Neuronal stem cell (in vitro differentiated cells): ENCODE results near the gene TCF15.

Experiments used
- DNase-seq: peaks from one replicate; pipeline ENCODE4 v3.0.0-alpha.2; 2013; ENCODE audit warnings: low spot score
- H2AFZ ChIP-seq: one replicate; pipeline ENCODE4 v1.6.1; 2013; ENCODE audit warnings: mild to moderate bottlenecking, low read length, inconsistent platforms
- H2AK5ac ChIP-seq: 2 replicates; pipeline ENCODE4 v1.6.1; 2013; ENCODE audit warnings: low read depth, mild to moderate bottlenecking, inconsistent platforms, low read length, moderate library complexity, mixed read lengths
- H2BK120ac ChIP-seq: 2 replicates; pipeline ENCODE4 v1.6.1; 2013; ENCODE audit warnings: low read depth, mild to moderate bottlenecking, inconsistent platforms, low read length, moderate library complexity, mixed read lengths
- H2BK12ac ChIP-seq: one replicate; pipeline ENCODE4 v1.6.1; 2013; ENCODE audit warnings: low read length, inconsistent platforms
- H2BK15ac ChIP-seq: 2 replicates; pipeline ENCODE4 v1.6.1; 2013; ENCODE audit warnings: mild to moderate bottlenecking, low read length, inconsistent platforms, mixed read lengths
- H2BK5ac ChIP-seq: one replicate; pipeline ENCODE4 v1.6.1; 2013; ENCODE audit warnings: inconsistent platforms, mild to moderate bottlenecking, low read length, moderate library complexity
- H3K14ac ChIP-seq: one replicate; pipeline ENCODE4 v1.6.1; 2013; ENCODE audit warnings: low read length, inconsistent platforms
- H3K18ac ChIP-seq: 2 replicates; pipeline ENCODE4 v1.6.1; 2013; ENCODE audit warnings: low read length, inconsistent platforms
- H3K23ac ChIP-seq: 2 replicates; pipeline ENCODE4 v1.6.1; 2013; ENCODE audit warnings: low read depth, mild to moderate bottlenecking, mixed read lengths, low read length, inconsistent platforms; ENCODE audit not compliant: poor library complexity
- H3K27ac ChIP-seq: replicated peaks from 3 replicates; pipeline ENCODE4 v1.5.1; 2013; ENCODE audit warnings: low read length, inconsistent platforms
- H3K27me3 ChIP-seq, 3 experiments: 2 replicates each; pipeline ENCODE4 v1.6.1; 2013; ENCODE audit warnings: low read length in 3 of 3, mild to moderate bottlenecking in 2 of 3, inconsistent platforms in 1 of 3, low read depth in 1 of 3, mixed read lengths in 1 of 3, moderate library complexity in 1 of 3; ENCODE audit not compliant: control insufficient read depth in 3 of 3, insufficient read depth in 3 of 3
- H3K36me3 ChIP-seq, 2 donors: replicated peaks in 1 of 2; 2 replicates each; pipeline ENCODE4 v1.6.1; 2013; ENCODE audit warnings: low read length in 2 of 2; ENCODE audit not compliant: control insufficient read depth in 2 of 2, insufficient read depth in 2 of 2
- H3K4ac ChIP-seq: 2 replicates; pipeline ENCODE4 v1.6.1; 2013; ENCODE audit warnings: inconsistent platforms, mild to moderate bottlenecking, low read length, moderate library complexity
- H3K4me1 ChIP-seq, 2 donors: 1 replicate in 1 of 2; 2 replicates in 1 of 2; pipeline ENCODE4 v1.6.1; 2013; ENCODE audit warnings: low read length in 2 of 2, low read depth in 1 of 2; ENCODE audit not compliant: control insufficient read depth in 2 of 2, insufficient read depth in 1 of 2
- H3K4me2 ChIP-seq: one replicate; pipeline ENCODE4 v1.6.1; 2013; ENCODE audit warnings: mild to moderate bottlenecking, low read length, inconsistent platforms; ENCODE audit not compliant: insufficient read depth, poor library complexity, severe bottlenecking
- H3K4me3 ChIP-seq, 2 donors: 2 replicates each; pipeline ENCODE4 v1.5.1; 2013; ENCODE audit warnings: low read length in 2 of 2, mild to moderate bottlenecking in 2 of 2, inconsistent platforms in 1 of 2, moderate library complexity in 1 of 2
- H3K79me1 ChIP-seq: one replicate; pipeline ENCODE4 v1.6.1; 2013; ENCODE audit warnings: low read depth, mild to moderate bottlenecking, inconsistent platforms, low read length, moderate library complexity
- H3K9ac ChIP-seq: one replicate; pipeline ENCODE4 v1.6.1; 2013; ENCODE audit warnings: mild to moderate bottlenecking, low read depth, low read length, inconsistent platforms; ENCODE audit not compliant: poor library complexity
- H3K9me3 ChIP-seq, 2 donors: replicated peaks in 1 of 2; 2 replicates each; pipeline versions ENCODE3 to v1.6.1; 2013; ENCODE audit warnings: low read length in 2 of 2, mild to moderate bottlenecking in 2 of 2, inconsistent platforms in 1 of 2, low read depth in 1 of 2, mixed read lengths in 1 of 2, moderate library complexity in 1 of 2; ENCODE audit not compliant: control insufficient read depth in 2 of 2, insufficient read depth in 1 of 2
- H4K8ac ChIP-seq: one replicate; pipeline ENCODE4 v1.6.1; 2013; ENCODE audit warnings: low read depth, mild to moderate bottlenecking, inconsistent platforms, low read length, moderate library complexity
- H4K91ac ChIP-seq: one replicate; pipeline ENCODE4 v1.6.1; 2013; ENCODE audit warnings: low read length, low read depth, mild to moderate bottlenecking, inconsistent platforms; ENCODE audit not compliant: poor library complexity
- WGBS, 2 donors: extraction: QIAGEN DNeasy Blood & Tissue Kit; methylation state at CpG; one replicate each; pipeline ENCODE4 v1.1.7; 2013; ENCODE audit warnings: missing lambda C conversion rate in 2 of 2, mixed read lengths in 1 of 2; ENCODE audit not compliant: insufficient read length in 2 of 2, insufficient replicate concordance in 1 of 2; ENCODE audit errors: extremely low coverage in 2 of 2; 5-methylcytosine and 5-hydroxymethylcytosine counted together

Gene TCF15

DNA sequence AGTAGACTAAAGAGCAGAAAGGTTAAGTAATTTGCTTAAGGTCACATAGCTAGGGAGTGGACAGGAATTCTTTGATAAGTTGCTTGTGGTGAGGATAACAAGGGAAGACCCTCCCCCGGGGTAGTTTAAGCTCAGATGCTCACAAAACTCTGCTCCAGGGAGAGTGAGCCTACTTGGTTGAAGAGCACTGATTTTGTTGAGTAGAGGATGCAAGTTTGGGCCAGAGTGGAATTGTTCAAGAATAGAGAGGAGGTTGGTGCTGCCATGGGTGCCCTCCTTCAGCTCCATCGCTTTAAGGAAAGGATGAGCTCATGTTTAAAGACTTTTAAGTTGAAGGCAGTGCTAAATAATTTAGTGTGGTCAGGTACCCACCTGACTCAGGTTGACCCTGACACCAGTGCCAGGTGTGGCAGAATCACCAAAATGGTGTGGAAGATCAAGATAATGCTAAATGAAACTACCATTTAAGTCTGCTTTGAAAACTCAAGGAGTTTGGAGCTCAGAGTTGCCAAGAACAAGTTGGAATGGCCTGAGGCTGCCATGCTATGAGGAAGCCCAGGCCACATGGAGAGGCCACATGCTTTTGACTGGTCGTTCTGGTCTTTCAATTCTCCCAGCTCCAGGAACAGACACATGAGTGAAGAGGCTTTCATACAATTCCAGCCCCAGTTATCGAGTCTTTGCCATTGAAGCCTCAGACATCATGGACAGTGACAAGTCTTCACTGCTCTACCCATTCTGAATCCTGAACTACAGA is 8.0 kb upstream of the TCF15 start:
- Histone ChIP-seq H4K8ac (no peak overlapping the region), H3K9me3 (peaks cover 3 to 7% of the 10 kb centered on the region in 2 donors), H3K79me1 (no peaks in the 10 kb centered on the region), H2BK5ac (no peak overlapping the region), H2BK120ac (no peak overlapping the region), H4K91ac (no peak overlapping the region), H2AK5ac (no peak overlapping the region), H3K4me1 (peaks cover 0 to 6% of the 10 kb centered on the region in 2 donors), H3K18ac (no peak overlapping the region), H2AFZ (no peak overlapping the region), H3K4me3 (peak overlapping the region in 1 of 2 donors; percentile 48), H3K23ac (no peak overlapping the region), H2BK12ac (no peak overlapping the region), H3K36me3 (no peaks in the 10 kb centered on the region), H3K9ac (no peak overlapping the region), H3K4me2 (no peak overlapping the region), H3K27me3 (peaks cover 0 to 42% (median 4%) of the 10 kb centered on the region in 3 experiments), H3K4ac (no peak overlapping the region), H3K27ac (no peak overlapping the region), H2BK15ac (no peak overlapping the region), H3K14ac (no peak overlapping the region)
- WGBS, 2 donors, result no CpG with 5 or more reads among the region's 4 CpGs
- DNase-seq, result no peak

DNA sequence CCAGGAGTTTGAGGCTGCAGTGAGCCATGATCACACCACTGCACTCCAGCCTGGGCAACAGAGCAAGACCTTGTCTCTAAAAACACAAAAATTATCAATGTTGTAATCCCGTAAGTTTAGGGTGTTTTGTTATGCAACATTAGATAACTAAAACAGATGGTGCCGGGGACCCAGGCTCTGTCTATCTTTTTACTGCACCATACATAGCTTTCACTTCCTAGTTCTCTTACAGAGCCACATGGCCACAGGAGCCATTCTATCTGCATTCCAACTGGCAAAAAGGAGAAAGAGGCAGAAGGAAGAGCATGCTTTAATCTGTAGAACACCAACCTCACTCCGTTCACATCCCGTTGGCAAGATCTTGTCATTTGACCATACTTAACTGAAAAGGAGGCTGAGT is 5.4 kb upstream of the TCF15 start:
- DNase-seq, result no peak
- Histone ChIP-seq H2BK5ac (no peak overlapping the region), H2BK15ac (no peak overlapping the region), H3K36me3 (no peaks in the 10 kb centered on the region), H3K9me3 (peaks cover 3 to 7% of the 10 kb centered on the region in 2 donors), H3K79me1 (no peaks in the 10 kb centered on the region), H3K4ac (no peak overlapping the region), H3K18ac (no peak overlapping the region), H4K8ac (no peak overlapping the region), H2BK12ac (no peak overlapping the region), H2AK5ac (no peak overlapping the region), H4K91ac (no peak overlapping the region), H3K14ac (no peak overlapping the region), H3K4me3 (no peak overlapping the region), H3K4me1 (peaks cover 0 to 2% of the 10 kb centered on the region in 2 donors), H3K4me2 (no peak overlapping the region), H2AFZ (no peak overlapping the region), H3K9ac (no peak overlapping the region), H3K27me3 (peaks cover 0 to 51% (median 13%) of the 10 kb centered on the region in 3 experiments), H2BK120ac (no peak overlapping the region), H3K23ac (no peak overlapping the region), H3K27ac (no peak overlapping the region)
- no CpG with 5 or more reads among the region's 4 CpGs for WGBS, 2 donors

DNA sequence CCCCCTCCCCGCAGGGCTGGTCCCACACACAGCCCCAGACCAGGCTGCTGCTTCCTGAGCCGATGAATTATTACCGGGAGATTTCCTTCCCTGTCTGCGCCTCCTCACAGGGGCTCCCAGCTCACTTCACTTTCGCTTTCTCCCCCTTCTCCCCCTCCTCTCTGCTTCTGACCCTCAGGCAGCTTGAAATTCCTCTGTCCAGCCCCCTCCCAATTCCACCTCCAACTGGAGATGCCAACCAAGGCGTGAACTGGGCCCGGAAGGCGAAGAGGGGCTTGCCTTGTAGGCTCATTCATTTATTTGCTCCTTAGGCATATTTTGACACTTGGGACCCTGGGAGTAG is 1.7 kb upstream of the TCF15 start:
- H3K23ac ChIP-seq, result no peak overlapping the region
- H3K4me2 ChIP-seq, result no peak overlapping the region
- no peak overlapping the region for H3K4me3 ChIP-seq
- H4K8ac ChIP-seq, result no peak overlapping the region
- no peak overlapping the region for H3K4ac ChIP-seq
- no peak overlapping the region for H2BK120ac ChIP-seq
- peak overlapping the region; percentile 53 for H2AFZ ChIP-seq
- H3K27me3 ChIP-seq, result peaks cover 4 to 80% (median 30%) of the 10 kb centered on the region in 3 experiments
- no peak overlapping the region for H2BK15ac ChIP-seq
- H3K9me3 ChIP-seq, result no peaks in the 10 kb centered on the region
- no peaks in the 10 kb centered on the region for H3K79me1 ChIP-seq
- no peak overlapping the region for H2AK5ac ChIP-seq
- H2BK5ac ChIP-seq, result no peak overlapping the region
- WGBS, 2 donors, result no CpG with 5 or more reads among the region's 8 CpGs
- H3K9ac ChIP-seq, result no peak overlapping the region
- H3K4me1 ChIP-seq, result peaks cover 0 to 2% of the 10 kb centered on the region in 2 donors
- H3K14ac ChIP-seq, result no peak overlapping the region
- no peak overlapping the region for H3K27ac ChIP-seq
- no peak overlapping the region for H4K91ac ChIP-seq
- no peak overlapping the region for H3K18ac ChIP-seq
- H2BK12ac ChIP-seq, result no peak overlapping the region
- DNase-seq, result no peak
- H3K36me3 ChIP-seq, result no peaks in the 10 kb centered on the region

DNA sequence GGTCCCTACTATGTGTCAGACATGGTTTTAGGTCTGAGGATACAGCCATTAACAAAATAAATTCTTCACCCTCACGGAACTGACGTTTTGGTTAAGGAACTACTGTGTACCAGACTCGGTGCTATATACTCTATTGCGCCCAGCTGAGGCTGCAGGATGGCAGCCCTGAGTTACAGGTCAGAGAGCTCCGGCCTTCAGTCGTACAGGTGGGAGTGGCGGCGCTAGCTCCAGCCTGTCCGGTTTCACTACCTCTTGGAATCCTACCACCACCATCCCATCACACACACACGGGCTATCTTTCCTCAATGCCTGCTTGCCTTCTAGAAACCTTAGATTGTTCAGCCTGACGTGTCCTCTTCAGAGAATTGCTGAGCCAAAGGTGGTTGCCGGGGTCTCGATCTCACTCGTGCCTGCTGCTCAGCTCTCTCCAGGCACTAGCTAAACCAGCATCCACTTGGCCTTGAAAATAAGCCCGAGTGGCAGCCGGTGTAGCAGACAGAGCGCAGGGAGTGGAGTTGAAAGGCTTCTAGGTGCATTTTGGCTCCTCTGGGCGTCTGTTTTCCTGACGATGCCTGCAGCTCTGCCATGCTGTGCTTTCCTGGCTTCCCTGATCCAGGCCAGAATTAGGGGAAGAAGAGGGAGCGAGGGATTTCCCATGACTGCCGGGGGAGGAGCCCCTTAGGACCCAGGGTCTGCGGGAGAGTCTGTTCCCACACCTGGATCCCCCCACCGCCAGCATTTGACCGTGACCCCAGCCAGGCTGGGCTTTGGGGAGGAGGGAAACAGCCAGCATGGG is 1.1 kb upstream of the TCF15 start:
- Histone ChIP-seq H3K9ac (no peak overlapping the region), H3K4ac (no peak overlapping the region), H3K79me1 (no peaks in the 10 kb centered on the region), H3K4me2 (no peak overlapping the region), H3K9me3 (no peaks in the 10 kb centered on the region), H2BK15ac (no peak overlapping the region), H3K4me1 (peaks cover 0 to 2% of the 10 kb centered on the region in 2 donors), H4K91ac (no peak overlapping the region), H4K8ac (no peak overlapping the region), H2BK12ac (no peak overlapping the region), H3K27ac (no peak overlapping the region), H3K14ac (no peak overlapping the region), H3K27me3 (peaks cover 4 to 84% (median 30%) of the 10 kb centered on the region in 3 experiments), H3K36me3 (no peaks in the 10 kb centered on the region), H3K4me3 (no peak overlapping the region), H2AFZ (peak overlapping the region; percentile 53), H3K18ac (no peak overlapping the region), H2AK5ac (no peak overlapping the region), H2BK120ac (no peak overlapping the region), H3K23ac (no peak overlapping the region), H2BK5ac (no peak overlapping the region)
- WGBS, 2 donors, result no CpG with 5 or more reads among the region's 24 CpGs
- no peak for DNase-seq
